ENCODE data around the gene SEPTIN3. TPM values are rescaled to one million over a fixed set of nuclear protein-coding genes. Genes with fewer than 3 reads are reported as not detected.

SEPTIN3 gene
- 26.3 TPM for polyA plus RNA-seq (2012; ENCODE audit: insufficient read depth, insufficient read length)

- no peak within 1 kb of the TSS for H3K4me3 ChIP-seq (ENCODE audit: low read length)
- no peak for DNase-seq (ENCODE audit: low read depth, low spot score)
These were observed at the start of gene SEPTIN3 for GRCh38 chr22:41969110-41969646. Gene SEPTIN3, plus strand, starts transcription at chr22:41969443. Its CDS starts 2,050 bp downstream, at chr22:41971493.

GRCh38 chr22:41920271-41920976 lies 48.8 kb upstream of the SEPTIN3 start:
- no peak for DNase-seq (ENCODE audit: low read depth, low spot score)
- no peak overlapping the region for H3K4me3 ChIP-seq (ENCODE audit: low read length)

- H3K4me3 ChIP-seq (ENCODE audit: low read length): no peak overlapping the region
- no peak for DNase-seq (ENCODE audit: low read depth, low spot score)
These were observed 46.9 kb upstream of the SEPTIN3 start for GRCh38 chr22:41922328-41922727.

GRCh38 chr22:41922940-41923594 lies 46.2 kb upstream of the SEPTIN3 start:
- no peak for DNase-seq (ENCODE audit: low read depth, low spot score)
- H3K4me3 ChIP-seq (ENCODE audit: low read length): no peak overlapping the region

GRCh38 chr22:41923595-41924276 lies 45.5 kb upstream of the SEPTIN3 start:
- no peak overlapping the region for H3K4me3 ChIP-seq (ENCODE audit: low read length)
- no peak for DNase-seq (ENCODE audit: low read depth, low spot score)

GRCh38 chr22:41925783-41926460 lies 43.3 kb upstream of the SEPTIN3 start:
- H3K4me3 ChIP-seq (ENCODE audit: low read length): peak overlapping the region; percentile 3; the same call in 1 of the 2 replicates
- no peak for DNase-seq (ENCODE audit: low read depth, low spot score)

- DNase-seq (ENCODE audit: low read depth, low spot score): no peak
- no peak overlapping the region for H3K4me3 ChIP-seq (ENCODE audit: low read length)
These were observed 41.4 kb upstream of the SEPTIN3 start for GRCh38 chr22:41927813-41928212.

- H3K4me3 ChIP-seq (ENCODE audit: low read length): no peak overlapping the region
- DNase-seq (ENCODE audit: low read depth, low spot score): no peak
These were observed 40.4 kb upstream of the SEPTIN3 start for GRCh38 chr22:41928593-41929417.

GRCh38 chr22:41929418-41929810 lies 39.8 kb upstream of the SEPTIN3 start:
- no peak overlapping the region for H3K4me3 ChIP-seq (ENCODE audit: low read length)
- no peak for DNase-seq (ENCODE audit: low read depth, low spot score)

- DNase-seq (ENCODE audit: low read depth, low spot score): no peak
- H3K4me3 ChIP-seq (ENCODE audit: low read length): no peak overlapping the region
These were observed 37.5 kb upstream of the SEPTIN3 start for GRCh38 chr22:41931701-41932269.

- no peak for DNase-seq (ENCODE audit: low read depth, low spot score)
These were observed 36.9 kb upstream of the SEPTIN3 start for GRCh38 chr22:41932353-41932752.

GRCh38 chr22:41933411-41934177 lies 35.6 kb upstream of the SEPTIN3 start:
- peak; percentile 76 for DNase-seq (ENCODE audit: low read depth, low spot score)
- H3K4me3 ChIP-seq (ENCODE audit: low read length): no peak overlapping the region

More at GRCh38 chr22:41932353-41932752, 36.9 kb upstream of the SEPTIN3 start:
- H3K4me3 ChIP-seq (ENCODE audit: low read length): no peak overlapping the region

- H3K4me3 ChIP-seq (ENCODE audit: low read length): no peak overlapping the region
- no peak for DNase-seq (ENCODE audit: low read depth, low spot score)
These were observed 34.8 kb upstream of the SEPTIN3 start for GRCh38 chr22:41934284-41935014.

GRCh38 chr22:41935015-41935351 lies 34.3 kb upstream of the SEPTIN3 start:
- H3K4me3 ChIP-seq (ENCODE audit: low read length): no peak overlapping the region
- DNase-seq (ENCODE audit: low read depth, low spot score): no peak

GRCh38 chr22:41935509-41935908 lies 33.7 kb upstream of the SEPTIN3 start:
- no peak for DNase-seq (ENCODE audit: low read depth, low spot score)
- H3K4me3 ChIP-seq (ENCODE audit: low read length): no peak overlapping the region

- DNase-seq (ENCODE audit: low read depth, low spot score): no peak
- no peak overlapping the region for H3K4me3 ChIP-seq (ENCODE audit: low read length)
These were observed 32.4 kb upstream of the SEPTIN3 start for GRCh38 chr22:41936894-41937169.

All from Jurkat, Clone E6-1 (cell line).